Middle frontal gyrus (tissue), 1 donor: ENCODE results near the gene OR52E5.

Experiments used
- DNase-seq: peaks from one replicate; pipeline ENCODE4 v3.0.0-alpha.2; 2015; ENCODE audit warnings: low spot score; ENCODE audit errors: extremely low spot score

OR52E5 gene

DNA sequence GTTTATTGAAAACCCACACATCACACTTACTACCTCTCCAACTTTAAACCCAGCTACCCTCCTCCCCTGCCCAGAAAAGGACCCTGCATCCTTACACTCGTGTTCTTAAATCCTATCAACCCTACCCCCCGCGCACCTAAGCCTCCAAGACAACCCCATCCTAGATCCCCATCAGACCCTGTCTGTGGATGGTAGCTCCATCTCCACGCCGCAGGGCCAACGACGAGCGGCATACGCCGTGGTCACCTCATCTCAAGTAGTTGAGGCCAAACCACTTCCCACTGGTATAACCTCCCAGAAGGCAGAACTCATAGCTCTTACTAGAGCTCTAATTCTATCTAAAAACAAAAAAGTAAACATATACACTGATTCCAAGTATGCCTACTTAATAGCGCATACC lies 39.7 kb downstream of the OR52E5 start:
- no peak for DNase-seq

DNA sequence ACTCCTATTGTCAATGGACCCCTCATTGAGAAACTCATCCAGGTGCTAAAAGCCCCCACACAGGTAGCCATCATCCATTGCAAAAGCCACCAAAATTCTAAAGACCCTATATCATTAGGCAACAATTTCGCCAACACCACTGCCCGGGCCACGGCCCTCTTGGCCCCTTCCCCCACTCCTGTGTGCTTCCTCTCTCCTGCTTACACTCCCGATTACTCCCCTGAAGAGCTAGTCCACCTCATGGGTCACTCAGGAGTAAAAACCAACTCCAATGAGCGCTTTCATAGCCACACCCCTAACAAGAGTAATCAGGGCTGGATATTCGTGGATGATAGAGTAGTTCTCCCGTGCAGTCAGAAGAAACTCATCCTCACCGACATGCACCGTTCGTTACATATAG lies 40.1 kb downstream of the OR52E5 start:
- no peak for DNase-seq

DNA sequence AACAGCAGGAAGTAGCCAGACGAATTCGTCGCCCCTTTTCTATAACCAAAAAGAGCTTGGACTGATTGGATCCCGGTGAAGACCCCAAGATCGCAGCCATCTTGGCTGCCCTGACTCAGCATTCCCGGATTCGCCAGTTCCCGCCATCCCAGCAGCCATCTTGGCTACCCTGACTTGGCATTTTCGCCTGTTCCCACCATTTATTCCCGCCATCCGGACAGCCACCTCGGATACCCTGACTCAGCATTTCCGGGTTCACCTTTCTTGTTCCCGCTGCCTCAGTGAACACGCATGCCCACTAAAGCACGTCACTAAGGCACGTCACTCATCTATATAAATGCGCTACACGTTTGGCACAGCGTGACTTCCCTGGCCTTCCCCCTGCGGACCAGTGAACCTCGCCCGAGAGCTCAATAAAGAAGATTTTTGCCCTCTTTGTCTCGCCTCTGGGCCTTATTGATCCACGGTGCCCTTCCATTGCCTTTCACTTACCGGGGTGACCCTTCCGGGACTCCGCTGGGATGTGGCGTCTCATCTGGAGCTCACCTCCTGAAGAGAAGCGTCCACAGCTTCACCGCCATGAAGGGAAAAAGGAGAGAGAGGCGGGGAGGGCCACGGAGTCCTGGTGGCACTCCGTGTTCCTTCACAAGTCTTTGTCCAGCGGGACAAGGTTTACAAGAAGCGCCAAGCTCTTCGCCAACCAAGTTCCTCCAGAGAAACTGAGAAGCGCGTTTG lies 45.0 kb downstream of the OR52E5 start:
- no peak for DNase-seq

DNA sequence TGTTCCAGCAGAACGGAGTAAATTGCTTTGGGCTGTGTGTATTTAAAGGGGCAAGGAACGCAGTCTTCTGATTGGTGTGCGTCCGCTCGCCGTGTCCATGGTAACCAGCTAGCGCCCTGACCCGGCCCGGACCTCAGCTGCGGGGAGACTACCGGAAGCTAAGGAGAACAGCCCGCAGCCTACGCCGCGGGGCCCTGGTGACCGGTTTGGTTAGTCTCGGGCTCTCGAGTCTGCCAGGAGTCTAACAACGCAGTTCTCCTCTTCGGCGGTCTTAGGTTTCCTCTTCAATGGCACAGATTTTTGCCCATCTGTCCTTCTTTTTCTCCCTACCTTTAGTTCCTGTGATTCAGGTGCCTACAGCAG lies 45.6 kb downstream of the OR52E5 start:
- no peak for DNase-seq

DNA sequence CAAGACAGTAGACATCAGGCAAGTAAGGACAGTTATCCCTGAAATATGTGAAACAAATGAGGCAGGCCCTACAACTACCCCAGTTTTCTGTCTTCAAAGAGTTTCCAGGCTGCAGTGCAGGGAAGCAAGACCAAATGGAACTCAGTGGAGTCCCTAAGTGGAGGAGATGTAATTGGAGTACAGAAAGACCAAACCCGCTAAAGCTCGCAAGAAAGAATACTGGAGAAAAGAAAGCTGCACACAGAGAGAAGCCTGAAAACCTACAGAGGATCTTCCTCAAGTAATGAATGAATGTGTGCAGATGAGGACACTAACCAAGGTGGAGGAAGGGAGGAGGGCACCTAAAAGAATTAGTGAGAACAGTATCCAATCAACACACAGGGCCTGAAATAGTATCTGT lies 47.7 kb downstream of the OR52E5 start:
- no peak for DNase-seq

DNA sequence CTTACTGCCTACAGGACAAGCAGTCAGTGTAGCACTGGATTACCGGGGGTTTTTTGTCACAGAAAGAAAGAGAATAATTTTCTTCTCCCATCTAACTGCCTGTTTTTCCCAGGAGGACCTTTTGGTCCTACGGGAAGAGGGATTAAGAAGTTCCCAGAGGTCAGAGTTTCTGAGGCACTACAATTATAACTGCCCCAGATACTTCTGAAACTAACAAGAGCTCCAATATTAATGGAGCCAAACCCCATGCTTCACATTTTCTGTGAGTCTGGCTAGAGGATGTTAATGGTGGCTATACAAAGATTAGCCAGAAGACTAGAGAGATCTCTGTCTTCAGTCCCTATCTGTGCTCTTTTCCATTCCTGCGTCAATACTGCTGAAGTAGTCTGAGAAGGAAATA lies 48.9 kb downstream of the OR52E5 start, which contains the start of gene OR56A3:
Gene OR56A3, plus strand, starts transcription at position 301 of the 400 bp plus-strand sequence. CDS start 5,096 bp downstream, outside the sequence.
- no peak for DNase-seq
